ENCODE results near the gene RBPJL.
"Not testable (repeated sequence)": the region's sequence is repeated elsewhere in the genome, so short reads cannot be mapped to it uniquely, and the experiment has no call there.

The RBPJL gene

DNA sequence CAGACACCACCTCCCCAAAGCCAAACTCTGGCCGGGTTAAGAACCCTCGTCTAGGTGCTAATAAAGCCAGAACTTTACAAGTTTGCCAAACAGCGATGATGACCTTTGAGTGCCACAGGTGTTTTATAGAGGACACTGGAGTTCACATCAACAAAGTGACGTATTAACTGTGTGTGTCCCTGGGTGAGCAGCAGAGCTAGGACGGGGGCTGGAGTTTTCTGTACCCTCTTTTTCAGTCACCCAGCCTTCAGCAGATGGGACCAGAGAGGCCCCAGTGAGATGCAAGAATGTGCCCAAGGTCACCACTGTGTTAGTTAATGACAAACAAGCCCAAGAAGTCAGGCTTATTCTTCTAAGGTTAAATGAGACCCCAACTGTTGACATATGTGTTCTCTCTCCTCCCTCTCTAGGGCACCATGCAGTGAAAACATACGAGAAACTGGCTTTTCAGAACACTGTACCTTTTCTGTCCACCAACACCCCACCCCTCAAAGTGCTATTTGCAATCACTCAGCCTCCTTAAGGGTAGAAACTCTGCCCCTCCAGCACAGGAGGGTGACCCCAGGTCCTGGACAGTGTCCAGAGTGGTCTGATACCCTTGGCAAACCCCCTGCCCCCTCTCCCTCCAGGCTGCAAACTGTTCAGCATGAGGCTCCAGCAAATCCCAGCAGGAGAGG, 36.4 kb downstream of the RBPJL start:
- DNase-seq (ENCODE audit: low spot score) = no peak

DNA sequence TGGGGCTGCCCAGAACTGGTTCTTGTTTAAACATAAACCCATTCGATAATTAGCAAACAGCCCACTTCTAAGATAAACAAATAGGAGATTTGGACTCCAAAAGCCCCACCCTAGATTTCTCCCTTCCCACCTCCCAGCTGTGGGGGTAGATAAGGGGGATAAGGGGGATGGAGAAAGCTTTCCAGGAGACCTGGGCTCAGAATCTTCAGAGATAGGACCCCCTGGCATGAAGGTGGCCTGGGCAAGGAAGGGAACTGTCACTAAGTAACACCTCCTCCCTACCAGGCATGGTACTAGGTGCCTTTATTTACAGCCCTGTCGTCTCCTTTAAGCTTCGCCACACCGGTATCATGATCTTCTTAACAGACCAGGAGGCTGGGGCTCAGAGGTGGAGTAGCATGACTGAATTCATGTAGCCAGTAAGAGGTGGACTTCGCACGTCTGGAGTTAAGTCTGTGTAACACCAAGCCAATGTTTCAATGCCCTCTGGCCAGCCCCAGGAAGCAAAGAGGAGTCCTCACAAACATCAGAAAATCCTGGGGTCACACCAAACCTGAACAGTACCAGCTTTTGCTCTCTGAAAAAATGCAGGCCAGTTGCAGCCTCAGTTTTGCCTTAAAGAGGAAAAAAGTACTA, 37.0 kb downstream of the RBPJL start:
- no peak for DNase-seq (ENCODE audit: low spot score)

DNA sequence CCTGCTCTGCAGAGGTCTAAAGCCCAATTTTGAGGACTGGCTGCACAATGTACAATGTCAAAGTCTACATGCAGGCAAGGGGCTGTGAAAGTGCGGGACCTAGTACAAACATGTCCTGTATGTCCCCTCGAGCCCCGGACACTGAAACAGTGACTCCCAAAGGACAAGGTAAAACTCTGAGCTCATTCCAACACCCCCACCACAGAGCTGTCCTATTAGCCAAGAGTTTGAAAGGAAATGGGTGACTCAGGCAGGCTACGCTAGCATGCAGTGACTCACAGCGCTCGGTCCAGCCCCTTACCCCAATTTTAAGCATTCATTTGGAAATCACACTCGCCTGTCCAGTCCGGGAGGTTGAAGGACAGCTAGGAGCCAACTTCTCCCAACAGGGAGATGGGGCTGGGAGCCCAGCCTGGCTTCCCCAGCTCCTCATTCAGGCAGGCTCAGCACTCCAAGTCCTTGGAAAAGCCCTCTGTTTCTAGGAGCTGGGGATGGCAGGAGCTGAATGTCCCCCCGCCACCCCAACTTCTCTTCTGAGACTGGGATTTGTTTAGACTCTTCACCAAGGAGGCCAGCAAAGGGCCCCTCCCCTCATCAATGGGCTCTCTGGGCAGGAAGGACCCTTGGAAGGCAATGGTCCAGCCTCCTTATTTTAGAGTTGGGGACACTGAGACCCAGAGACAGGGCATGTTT, 37.7 kb downstream of the RBPJL start:
- DNase-seq (ENCODE audit: low spot score) = peak; percentile 85

DNA sequence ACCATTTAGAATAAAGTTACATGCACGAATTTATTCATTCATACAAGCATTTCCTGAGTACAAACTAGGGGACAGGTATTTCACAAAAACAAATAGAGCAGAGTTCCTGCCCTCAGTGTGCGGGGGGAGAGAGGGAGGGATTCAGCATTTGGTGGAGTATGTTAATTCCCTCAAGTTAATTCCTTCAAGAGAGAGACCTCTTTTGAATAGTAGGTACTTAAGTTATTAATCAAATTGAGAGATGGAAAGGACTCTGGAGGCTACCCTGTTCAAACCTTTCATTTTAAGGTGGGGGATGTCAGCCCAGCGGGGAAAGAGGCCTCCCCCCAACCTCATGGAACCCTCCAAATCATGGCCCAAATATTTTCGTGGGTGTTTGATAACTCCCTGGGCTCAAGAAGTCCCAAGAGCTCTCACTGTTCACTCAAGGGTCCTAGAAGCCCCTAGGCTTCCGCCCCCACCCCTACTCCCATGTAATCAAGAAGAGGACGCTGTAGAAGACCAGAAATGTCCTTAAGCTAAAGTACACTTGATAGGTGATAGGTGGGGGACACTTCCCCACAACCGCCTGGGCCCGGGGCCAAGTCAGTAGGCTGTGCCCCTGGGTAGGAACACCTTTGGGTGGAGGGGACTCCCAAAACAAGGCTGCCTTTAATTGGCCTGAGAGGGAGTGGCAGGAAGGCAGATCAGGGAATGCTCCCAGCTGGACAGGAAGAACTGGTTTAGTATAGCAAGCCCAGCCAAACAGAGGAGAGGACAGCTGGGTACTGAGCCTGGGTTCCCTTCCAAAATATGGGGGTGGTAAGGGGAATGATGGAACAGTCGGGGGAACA, 38.7 kb downstream of the RBPJL start:
- no peak for DNase-seq (ENCODE audit: low spot score)

DNA sequence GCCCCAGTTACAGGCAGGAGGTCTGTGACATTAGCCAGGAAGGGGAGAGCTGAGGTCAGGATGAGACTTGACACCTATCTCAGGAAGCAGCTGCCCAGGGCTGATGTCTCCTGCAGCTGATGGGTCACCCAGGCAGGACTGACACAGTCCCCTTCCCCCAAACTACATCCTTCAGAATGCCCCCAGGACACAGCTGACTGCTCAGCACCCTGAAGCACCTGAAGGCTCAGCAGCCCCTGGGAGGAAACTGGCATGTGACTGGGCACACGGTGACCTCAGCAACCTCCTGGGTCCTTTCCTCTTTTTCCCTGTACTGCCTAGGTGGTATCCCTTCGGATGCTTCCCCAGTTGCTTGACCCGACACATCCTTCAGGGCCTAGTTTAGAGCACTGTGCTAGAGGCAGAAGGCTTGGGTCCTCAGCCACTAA, 39.7 kb downstream of the RBPJL start:
- no peak for DNase-seq (ENCODE audit: low spot score)

DNA sequence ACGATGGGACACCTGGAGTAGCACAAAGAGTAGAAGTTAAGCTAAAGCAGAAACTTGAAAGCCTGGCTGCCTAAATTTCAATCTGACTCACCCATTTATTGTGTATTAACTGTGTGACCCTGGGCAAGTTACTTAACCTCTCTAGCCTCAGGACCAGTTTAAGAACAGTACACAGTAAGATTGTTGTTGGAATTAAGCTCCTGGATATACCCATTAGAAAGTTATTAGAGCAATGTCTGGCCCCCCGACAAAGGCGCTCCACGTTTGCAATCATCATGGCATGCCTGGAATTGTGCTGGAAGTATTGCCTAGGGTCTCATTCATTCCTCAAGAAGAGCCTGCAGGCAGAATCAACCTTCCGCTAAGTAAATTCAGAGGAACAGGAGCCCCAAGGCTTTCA, 40.2 kb downstream of the RBPJL start:
- no peak for DNase-seq (ENCODE audit: low spot score)

DNA sequence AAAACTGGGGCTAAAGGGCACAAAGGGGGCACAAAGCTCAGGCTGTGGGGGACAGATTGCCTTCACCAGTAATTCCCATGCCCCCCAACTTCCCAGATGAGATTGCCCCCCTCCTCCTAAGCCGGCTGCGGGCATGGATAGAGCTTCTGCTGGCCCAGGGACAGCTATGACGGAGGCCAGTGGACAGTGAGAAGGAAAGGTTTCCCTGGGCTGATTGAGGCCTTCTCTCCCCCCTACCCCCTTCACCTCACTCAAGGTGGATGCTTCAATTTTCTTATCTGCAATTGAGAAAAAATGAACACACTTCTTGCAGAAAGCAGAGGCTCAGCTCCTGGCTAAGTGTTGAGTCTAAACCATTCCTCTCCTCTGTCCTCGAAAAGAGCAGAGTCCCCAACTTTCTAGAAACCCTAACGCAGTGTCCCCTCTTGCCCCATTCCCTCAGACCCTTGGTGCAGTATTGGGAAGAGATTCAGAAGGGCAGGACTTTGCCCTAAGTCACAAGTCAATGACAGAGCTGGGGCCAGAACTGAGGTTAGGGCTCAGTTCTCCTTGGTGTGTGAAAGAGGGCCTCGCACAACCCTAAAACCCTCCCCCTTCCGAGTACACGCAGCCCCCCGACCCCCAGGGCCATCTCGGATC, 40.8 kb downstream of the RBPJL start:
- DNase-seq (ENCODE audit: low spot score) = no peak

DNA sequence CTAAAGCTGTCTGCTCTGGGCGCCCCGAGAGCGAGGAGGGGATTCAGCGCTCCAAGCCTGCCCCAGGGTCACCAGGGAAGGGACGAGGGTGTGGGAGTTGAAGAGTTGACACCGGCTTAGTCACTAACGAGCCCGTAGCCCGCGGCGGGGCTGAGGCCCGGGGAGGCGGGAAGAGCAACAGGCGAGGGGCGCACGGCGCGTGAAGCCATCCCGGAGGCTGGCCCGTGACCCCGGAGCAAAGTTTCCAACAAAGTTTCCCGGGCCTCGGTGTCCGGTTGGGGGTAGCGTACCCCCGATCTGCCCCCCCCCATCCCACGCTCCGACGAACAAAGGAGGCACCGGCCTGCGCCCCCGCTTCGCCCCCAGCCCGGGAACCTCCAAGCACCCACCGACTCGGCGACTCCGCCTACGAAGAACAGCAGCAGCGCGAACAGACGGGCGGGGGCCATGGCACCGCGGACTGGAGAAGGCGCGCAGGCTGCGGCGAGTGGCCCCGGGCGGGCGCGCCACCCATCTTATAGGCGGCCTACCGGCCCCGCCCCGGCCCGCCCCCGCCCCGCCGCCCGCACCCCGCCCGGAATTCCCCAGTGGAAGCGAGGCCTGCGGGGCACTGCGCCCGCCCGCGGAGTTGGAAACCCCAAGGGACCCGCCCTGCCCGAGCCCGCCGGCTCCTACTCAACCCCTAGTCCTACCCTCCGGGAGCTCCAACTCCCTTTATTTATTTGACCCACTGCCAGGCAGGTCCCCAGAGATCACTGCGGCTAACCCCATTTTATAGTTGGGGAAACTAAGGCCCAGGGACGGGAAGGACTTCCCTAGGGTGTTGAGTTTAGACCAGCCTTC, 41.5 kb downstream of the RBPJL start, which contains the start of gene SDC4:
SDC4 (minus strand) TSS at position 489 of the 843 bp plus-strand sequence; CDS start at position 449, 40 bp downstream.
- DNase-seq (ENCODE audit: low spot score) = peak; percentile 81

DNA sequence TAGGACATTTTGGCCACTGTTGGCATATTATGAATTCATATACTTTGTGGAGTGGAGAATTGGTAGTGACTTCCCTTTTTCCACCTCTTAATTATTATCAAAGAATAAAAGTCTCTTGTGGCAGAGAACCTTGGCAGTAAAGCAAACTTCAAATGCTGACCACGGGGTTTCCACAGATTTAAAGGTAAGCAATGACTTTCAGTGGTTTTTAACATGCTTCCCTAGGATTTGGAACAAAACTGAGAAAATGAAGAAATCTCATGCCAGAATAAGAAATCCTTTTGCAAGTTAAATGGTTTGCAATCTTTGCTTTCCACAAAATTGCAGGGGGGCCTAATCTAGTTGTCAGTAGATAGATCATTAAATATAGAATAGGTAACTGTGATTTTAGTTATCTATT, 43.6 kb downstream of the RBPJL start:
- no peak for DNase-seq (ENCODE audit: low spot score)

DNA sequence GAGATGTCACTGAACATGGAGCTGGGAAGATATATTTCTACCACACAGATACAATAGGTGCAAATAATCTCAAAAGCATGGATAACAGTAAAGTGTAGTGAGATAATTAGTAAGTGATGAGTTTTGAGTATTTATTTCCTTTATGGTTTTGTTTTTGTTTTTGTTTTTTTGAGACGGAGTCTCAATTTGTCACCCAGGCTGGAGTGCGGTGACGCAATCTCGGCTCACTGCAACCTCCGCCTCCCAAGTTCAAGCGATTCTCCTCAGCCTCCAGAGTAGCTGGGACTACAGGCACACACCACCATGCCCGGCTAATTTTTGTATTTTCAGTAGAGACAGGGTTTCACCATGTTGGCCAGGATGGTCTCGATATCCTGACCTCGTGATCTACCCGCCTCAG, 44.2 kb downstream of the RBPJL start:
- not testable (repeated sequence) for DNase-seq (ENCODE audit: low spot score)

DNA sequence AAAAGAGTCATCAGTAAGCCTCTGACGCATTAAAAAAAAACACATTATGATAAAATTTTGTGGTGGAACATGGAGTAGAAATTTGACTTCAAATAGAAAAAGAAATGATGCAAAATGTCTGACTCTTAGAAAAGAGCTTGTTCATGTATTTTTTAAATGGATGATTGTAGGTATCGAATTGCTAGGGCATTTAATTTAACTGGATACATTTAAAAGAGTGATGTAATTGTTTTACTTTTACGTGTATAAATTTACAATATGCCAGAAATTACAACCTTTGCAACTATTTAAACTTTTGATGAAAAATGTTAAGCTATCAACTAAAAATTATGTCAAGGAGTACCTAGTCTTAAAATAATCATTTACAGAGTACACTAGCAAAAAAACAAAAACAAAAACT, 46.1 kb downstream of the RBPJL start:
- DNase-seq (ENCODE audit: low spot score) = no peak

DNA sequence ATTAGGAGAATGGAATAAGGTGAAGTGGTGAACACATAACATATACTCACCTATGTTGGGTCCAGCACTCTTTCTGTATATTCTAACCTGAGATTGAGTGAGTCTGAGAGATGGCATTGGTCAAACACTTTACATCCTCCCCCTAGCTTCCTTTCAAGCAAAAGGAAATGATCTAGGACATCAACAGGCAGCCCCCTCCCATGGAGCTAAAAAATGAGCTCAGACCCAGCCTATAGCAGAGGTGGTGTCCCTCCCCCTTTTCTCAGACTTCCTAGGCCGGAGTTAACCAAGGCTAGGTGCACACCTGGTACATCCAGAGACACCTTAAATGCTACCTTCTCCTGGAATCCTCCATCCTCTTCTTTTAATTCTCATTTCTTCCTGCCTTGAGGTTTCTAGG, 47.1 kb downstream of the RBPJL start:
- no peak for DNase-seq (ENCODE audit: low spot score)

DNA sequence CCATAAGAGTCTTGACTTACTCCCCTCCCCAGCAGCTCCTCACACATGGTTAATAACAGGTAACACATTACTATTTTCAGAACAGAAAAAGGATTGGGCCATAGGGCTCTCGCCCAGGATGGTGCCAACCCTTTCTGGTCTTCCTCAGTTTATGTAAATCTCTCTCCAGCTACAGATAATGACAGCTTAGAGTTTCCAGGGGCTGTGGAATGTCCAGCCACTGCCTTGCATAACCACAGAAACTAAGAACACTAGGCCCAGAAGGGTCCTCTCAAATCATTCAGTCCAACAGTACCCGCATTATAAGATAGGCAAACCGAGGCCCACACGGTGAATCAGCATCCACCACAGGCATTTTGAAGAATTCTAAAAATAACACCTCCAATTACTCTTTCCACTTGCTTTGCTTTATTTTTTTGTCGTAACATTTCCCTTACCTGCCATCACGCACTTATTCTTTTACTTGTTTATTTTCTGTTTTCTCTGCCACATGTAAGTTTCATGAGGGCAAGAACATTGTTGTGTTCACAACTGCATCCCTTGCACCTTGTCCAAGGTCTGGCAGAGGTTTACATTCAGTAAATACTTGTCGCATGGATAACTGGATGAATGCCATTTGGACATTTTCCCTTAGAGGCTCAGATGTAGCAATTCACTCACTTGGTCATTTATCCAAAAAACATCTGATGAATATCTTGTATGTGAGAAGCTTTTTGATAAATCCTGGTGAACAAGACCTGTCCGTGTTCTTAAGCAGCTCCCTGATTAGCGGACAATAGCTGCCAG, 48.0 kb downstream of the RBPJL start:
- DNase-seq (ENCODE audit: low spot score) = no peak

DNA sequence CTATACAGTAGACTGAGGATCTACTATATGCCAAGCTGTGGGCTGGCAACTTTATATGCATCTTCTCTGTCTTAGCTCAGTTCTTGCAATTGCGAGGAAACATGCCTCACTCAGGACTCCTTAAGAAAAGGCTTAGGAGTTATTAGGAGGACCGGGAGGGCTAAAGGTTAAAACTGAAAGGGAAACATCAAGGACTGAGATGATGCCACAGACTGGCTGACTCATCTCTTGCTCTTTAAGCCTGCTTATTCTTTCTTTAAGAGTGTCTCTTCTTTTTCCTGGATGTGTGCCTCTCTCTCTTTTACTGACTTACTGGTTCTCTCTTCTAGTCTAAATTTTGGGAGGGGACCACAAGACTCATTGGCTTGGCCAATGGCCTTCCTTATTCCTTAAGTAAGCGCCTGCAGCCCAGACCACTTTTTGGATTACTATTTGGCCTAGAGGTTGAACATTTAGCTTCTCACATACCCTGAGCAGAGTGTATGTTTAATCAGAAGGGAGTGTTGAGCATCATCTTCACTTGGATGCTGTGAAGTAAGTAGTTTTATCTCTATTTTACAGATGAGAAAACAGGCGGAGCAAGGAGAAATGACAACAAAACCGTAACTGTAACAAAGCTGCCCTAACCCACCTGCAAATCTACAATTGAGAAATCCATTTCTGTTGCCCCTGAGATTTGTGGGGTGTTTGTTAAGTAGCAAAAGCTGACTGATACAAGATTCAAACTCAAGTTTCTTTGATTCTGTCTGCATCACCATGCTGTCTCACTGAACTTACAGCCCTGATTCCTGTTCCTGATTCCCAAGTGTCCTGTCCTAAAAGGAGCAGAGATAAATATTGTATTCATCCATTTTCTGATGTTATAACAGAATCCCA, 48.8 kb downstream of the RBPJL start:
- no peak for DNase-seq (ENCODE audit: low spot score)

DNA sequence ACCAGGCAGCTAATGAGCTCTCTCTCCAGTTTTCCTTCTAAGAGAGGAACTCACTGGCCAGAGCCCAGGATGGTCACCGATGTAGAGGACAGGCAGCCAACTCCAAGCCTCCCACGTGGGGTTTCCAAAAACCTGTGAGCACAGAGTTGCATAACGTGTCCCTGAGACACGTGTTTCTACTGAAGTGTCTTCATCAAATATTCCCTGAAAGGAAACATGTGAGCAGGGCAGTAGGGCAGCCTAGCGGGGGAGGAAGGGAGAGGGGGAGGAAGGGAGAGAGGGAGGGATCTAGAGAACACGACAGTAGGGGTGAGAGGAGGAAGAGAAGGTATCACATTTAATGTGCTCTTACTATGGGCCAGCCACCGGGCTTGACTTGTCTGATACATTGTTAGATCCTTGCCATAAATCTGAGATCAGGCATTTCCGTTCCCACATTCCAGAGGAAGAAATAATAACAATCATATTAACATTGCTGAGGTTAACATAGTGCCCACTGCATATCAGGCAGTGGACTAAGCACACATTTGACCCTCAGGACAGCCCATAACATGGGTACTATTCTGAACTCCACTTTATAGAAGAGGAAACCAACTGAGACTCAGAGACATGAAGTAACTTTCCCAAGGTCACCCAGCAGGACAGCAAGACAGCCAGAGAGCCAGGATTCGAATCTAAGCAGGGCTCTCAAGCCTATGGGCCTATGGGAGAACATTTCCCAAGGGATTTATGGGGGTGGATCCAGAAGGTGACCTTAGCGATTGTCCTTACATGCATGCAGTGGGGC, 51.8 kb downstream of the RBPJL start:
- peak; percentile 61 for DNase-seq (ENCODE audit: low spot score)

DNA sequence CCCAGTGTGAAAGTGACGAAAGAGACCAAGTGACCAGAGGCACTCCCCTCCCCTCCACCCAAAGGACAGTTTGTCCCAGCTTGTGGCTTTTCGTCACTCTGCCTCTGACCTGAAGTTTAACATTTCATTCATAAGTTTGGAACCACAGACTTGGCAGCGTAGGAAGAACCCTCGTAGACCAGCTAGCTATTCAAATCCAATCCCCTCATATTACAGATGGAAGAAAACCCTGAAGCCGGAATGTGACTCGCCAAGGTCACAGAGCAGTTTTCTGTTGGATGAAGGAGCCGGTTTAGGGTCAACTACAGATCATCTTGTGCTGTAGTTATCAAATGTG, 52.4 kb downstream of the RBPJL start:
- no peak for DNase-seq (ENCODE audit: low spot score)

DNA sequence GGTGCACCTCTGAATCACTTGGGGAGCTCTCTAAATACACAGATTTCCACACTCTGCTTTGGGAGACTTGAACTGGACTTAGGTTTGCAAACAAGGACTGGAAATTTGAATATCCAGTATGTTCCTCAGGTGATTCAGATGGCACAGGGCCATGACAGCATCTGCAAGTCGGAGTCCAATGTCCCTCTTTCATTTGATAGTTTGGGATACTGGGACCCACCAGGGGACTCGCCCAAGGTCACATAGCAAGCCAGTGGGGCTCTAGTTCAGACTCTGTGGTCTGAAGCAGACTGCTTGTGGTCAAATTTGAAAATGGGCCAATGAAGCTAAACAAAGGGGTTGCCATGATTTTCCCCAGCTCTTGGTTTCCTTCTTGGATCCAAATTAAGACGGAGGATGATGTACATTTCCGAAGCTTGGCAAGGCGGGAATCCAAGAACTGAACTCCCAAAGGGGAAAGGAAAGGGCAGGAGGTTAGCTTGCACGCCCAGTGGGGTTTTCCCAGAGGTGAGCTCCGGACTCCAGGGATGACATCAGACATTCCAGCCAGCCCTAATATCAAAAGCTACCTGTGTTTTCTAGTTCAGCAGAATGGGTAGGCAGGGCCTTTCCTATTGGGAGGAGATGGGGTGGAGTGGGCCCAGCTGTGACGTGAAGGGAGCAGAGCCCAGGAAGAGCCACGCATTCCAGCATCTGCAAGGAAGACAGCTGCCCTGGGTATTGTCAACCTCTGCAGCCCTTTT, 52.9 kb downstream of the RBPJL start:
- no peak for DNase-seq (ENCODE audit: low spot score)

DNA sequence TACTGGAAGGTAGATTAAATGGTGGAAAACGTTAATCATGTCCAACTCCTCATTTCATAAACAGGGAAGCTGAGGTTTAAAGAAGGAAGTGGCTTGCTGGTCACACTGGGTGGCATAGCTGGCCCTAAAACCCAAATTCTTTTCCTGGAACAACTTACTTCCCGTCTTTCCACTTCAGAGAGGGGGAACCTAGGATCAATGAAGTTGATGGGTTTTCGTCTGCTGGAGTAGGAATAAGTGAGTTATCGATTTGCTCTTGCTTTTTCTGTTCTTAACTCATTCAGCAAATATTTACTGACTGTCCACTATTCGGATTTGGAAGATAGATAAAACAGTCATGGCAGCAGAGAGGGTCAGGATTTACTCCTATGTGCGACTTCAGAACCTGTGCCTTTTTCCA, 55.2 kb downstream of the RBPJL start:
- no peak for DNase-seq (ENCODE audit: low spot score)
